ENCODE data around the gene CACNG4. TPM values are rescaled to one million over a fixed set of nuclear protein-coding genes. Genes with fewer than 3 reads are reported as not detected.
"Not testable (repeated sequence)": the region's sequence is repeated elsewhere in the genome, so short reads cannot be mapped to it uniquely, and the experiment has no call there.

CACNG4 gene
- total RNA-seq, 1 experiment from 2014 or later = 46.3 TPM

- Histone ChIP-seq H3K27ac (no peak overlapping the region), H3K9me2 (ENCODE audit: insufficient read depth) (no peaks in the 10 kb centered on the region), H3K9me3 (ENCODE audit: insufficient read depth, low read depth) (no peaks in the 10 kb centered on the region), H3K4me2 (no peak overlapping the region), H3K4me1 (replicated peaks; ENCODE audit: insufficient read depth) (no peaks in the 10 kb centered on the region), H3K4me3 (no peak overlapping the region), H3K79me2 (ENCODE audit: low read depth) (no peaks in the 10 kb centered on the region), H4K20me1 (ENCODE audit: insufficient read depth) (no peaks in the 10 kb centered on the region), H2AFZ (no peak overlapping the region), H3F3A (ENCODE audit: insufficient read depth, low read depth) (no peaks in the 10 kb centered on the region), H3K36me3 (ENCODE audit: low read depth) (no peaks in the 10 kb centered on the region), H3K27me3 (ENCODE audit: insufficient read depth, low read depth) (no peaks in the 10 kb centered on the region)
- ChIA-PET CTCF (no interaction called here), POLR2A (ENCODE audit: unreplicated experiment) (no interaction called here)
- DNase-seq = no peak
- intact Hi-C loops (cut with micrococcal nuclease; ENCODE audit: unreplicated experiment) = no loop called here
- TF ChIP-seq EZH2 (IDR thresholded peaks at IDR 0.05; ENCODE audit: low read depth) (no peak), CTCF (conservative IDR thresholded peaks at IDR 0.05) (no peak)
- BruUV-seq (replicated peaks) = no TSS peak
These were observed 74.4 kb downstream of the CACNG4 start for GRCh38 chr17:67038861-67039365.

GRCh38 chr17:67040652-67041051 is 76.1 kb downstream of the CACNG4 start:
- Histone ChIP-seq H3K9me2 (ENCODE audit: insufficient read depth) (no peaks in the 10 kb centered on the region), H4K20me1 (ENCODE audit: insufficient read depth) (no peaks in the 10 kb centered on the region), H3K79me2 (ENCODE audit: low read depth) (no peaks in the 10 kb centered on the region), H3K4me2 (no peak overlapping the region), H3K27me3 (ENCODE audit: insufficient read depth, low read depth) (no peaks in the 10 kb centered on the region), H3K27ac (no peak overlapping the region), H2AFZ (no peak overlapping the region), H3K4me3 (no peak overlapping the region), H3K4me1 (replicated peaks; ENCODE audit: insufficient read depth) (no peaks in the 10 kb centered on the region), H3K36me3 (ENCODE audit: low read depth) (no peaks in the 10 kb centered on the region), H3F3A (ENCODE audit: insufficient read depth, low read depth) (no peaks in the 10 kb centered on the region), H3K9me3 (ENCODE audit: insufficient read depth, low read depth) (no peaks in the 10 kb centered on the region)
- POLR2A ChIA-PET (ENCODE audit: unreplicated experiment) = no interaction called here
- BruUV-seq (replicated peaks) = no TSS peak
- TF ChIP-seq EZH2 (IDR thresholded peaks at IDR 0.05; ENCODE audit: low read depth) (no peak), CTCF (conservative IDR thresholded peaks at IDR 0.05) (no peak)
- CTCF ChIA-PET = no interaction called here
- no peak for DNase-seq
- intact Hi-C loops (cut with micrococcal nuclease; ENCODE audit: unreplicated experiment) = no loop called here

- CTCF ChIA-PET; H4K20me1 ChIP-seq (ENCODE audit: insufficient read depth); H3K4me1 ChIP-seq (replicated peaks; ENCODE audit: insufficient read depth); H3K4me2 ChIP-seq; H3K27ac ChIP-seq; H3K4me3 ChIP-seq; H3F3A ChIP-seq (ENCODE audit: insufficient read depth, low read depth); BruUV-seq (replicated peaks); H2AFZ ChIP-seq; H3K79me2 ChIP-seq (ENCODE audit: low read depth); POLR2A ChIA-PET (ENCODE audit: unreplicated experiment); H3K27me3 ChIP-seq (ENCODE audit: insufficient read depth, low read depth); DNase-seq; H3K9me3 ChIP-seq (ENCODE audit: insufficient read depth, low read depth); intact Hi-C loops (cut with micrococcal nuclease; ENCODE audit: unreplicated experiment); H3K36me3 ChIP-seq (ENCODE audit: low read depth); H3K9me2 ChIP-seq (ENCODE audit: insufficient read depth): not testable (repeated sequence)
These were observed 76.6 kb downstream of the CACNG4 start for GRCh38 chr17:67041119-67041518.

- TF ChIP-seq CTCF (conservative IDR thresholded peaks at IDR 0.05) (no peak), EZH2 (IDR thresholded peaks at IDR 0.05; ENCODE audit: low read depth) (no peak)
- Histone ChIP-seq H4K20me1 (ENCODE audit: insufficient read depth) (no peaks in the 10 kb centered on the region), H2AFZ (no peak overlapping the region), H3K4me1 (replicated peaks; ENCODE audit: insufficient read depth) (no peaks in the 10 kb centered on the region), H3K36me3 (ENCODE audit: low read depth) (no peaks in the 10 kb centered on the region), H3K9me3 (ENCODE audit: insufficient read depth, low read depth) (no peaks in the 10 kb centered on the region), H3K4me3 (no peak overlapping the region), H3K27me3 (ENCODE audit: insufficient read depth, low read depth) (no peaks in the 10 kb centered on the region), H3K9me2 (ENCODE audit: insufficient read depth) (no peaks in the 10 kb centered on the region), H3K4me2 (no peak overlapping the region), H3K27ac (no peak overlapping the region), H3F3A (ENCODE audit: insufficient read depth, low read depth) (no peaks in the 10 kb centered on the region), H3K79me2 (ENCODE audit: low read depth) (no peaks in the 10 kb centered on the region)
- no peak for DNase-seq
- CTCF ChIA-PET = no interaction called here
- BruUV-seq (replicated peaks) = no TSS peak
- intact Hi-C loops (cut with micrococcal nuclease; ENCODE audit: unreplicated experiment) = no loop called here
- POLR2A ChIA-PET (ENCODE audit: unreplicated experiment) = no interaction called here
These were observed 77.0 kb downstream of the CACNG4 start for GRCh38 chr17:67041531-67041930.

All from PC-9 (cell line).